ENCODE results near the gene PPCS.
"Not testable (repeated sequence)": the region's sequence is repeated elsewhere in the genome, so short reads cannot be mapped to it uniquely, and the experiment has no call there.

The PPCS gene

GRCh38 chr1:42454403-42454802, 1.9 kb upstream of the PPCS start:
- DNase-seq = peak; percentile 94

DNA sequence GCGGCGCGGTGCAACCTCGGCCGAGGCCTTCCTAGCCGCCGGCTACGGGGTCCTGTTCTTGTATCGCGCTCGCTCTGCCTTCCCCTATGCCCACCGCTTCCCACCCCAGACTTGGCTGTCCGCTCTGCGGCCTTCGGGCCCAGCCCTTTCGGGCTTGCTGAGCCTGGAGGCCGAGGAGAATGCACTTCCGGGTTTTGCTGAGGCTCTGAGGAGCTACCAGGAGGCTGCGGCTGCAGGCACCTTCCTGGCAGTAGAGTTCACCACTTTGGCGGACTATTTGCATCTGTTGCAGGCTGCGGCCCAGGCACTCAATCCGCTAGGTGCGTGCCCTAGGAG, 379 bp downstream of the PPCS start:
- peak; percentile 56 for DNase-seq

DNA sequence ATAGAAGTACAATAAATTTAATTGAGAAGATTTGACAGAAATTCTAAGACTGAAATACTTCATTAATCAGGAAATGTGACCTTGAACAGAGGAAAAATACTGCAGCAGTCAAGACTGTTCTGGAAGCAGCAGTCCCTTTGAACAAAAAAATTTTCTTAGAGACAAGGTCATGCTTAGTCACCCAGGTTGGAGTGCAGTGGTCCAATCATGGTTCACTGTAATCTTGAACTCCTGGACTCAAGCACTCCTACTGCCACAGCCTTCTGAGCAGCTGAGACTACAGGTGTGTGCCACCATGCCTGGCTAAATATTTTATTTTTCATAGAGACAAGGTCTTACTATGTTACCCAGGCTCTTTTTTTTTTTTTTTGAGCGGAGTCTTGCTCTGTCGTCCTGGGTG, 4.9 kb downstream of the PPCS start:
- no peak for DNase-seq

DNA sequence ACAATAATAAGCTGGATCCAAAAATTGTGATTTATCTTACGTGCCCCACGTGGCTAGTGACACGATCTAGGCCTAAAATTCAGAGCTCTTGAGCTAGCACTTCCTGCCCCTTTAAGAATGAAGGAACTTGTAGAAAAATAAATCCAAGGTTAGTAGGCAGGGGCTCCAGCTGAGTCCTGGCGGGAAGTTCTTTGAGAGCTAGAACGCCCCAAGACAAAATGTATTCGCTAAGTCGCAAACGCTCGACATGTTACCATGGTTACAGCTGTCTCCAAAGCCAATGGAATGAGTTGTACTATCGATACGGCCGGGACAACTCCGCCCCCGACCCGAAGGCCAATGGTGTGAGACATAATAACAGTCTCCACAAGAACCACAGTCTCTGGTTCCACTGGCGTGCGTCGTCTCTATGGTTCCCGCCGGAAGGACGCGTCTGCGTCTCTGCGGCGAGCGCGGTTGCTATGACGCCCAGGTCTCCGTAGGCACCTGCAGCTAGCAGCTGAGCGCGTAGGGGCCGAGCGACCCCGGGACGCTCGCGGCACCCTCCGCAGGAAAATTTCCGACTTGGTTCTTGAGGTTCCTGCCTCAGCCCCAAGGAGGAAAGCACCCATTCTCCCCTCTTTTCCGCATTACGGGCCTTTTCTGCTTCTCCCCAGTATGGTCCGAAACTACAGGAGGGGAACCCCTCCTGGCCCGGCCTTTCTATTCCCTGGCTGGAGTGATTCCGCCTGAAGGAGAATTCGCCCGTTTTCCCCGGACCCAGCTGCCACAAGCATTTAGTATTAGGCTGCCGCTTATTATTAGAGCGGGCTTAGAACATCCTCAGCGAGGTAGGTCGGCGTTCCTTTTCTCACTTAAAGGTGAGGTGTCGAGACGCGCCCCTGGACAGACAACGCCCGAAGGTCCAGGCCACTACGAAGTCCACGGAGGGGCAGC, 6.8 kb downstream of the PPCS start, which contains the start of gene CCDC30:
CCDC30 (plus strand) TSS at position 459 of the 936 bp plus-strand sequence. CDS start 17,266 bp downstream, outside the sequence.
- peak; percentile 98 for DNase-seq

- peak; percentile 50 for DNase-seq
Observed at GRCh38 chr1:42463921-42464320, 7.6 kb downstream of the PPCS start.

GRCh38 chr1:42466030-42466429, 9.7 kb downstream of the PPCS start:
- DNase-seq = no peak

DNA sequence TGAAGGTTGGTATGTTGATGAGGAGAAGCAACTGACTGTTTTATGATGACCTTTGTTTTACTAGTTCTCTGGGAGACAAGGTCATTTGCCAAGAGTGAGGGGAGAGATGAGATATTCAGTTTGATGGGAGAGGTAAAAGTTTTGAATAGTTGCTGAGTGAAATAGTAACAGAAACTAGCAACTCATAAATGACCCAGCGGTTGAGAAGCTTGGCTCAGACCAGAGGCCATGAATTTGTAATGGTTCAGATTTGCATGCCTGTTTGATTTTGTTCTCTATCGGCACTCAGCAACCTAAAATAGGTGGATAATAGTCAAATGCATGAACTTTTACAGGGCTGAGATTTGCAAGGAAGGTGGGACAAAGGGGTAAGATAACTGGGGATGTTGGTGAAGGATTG, 13.4 kb downstream of the PPCS start:
- no peak for DNase-seq

- no peak for DNase-seq
Observed at GRCh38 chr1:42476605-42477004, 20.3 kb downstream of the PPCS start.

GRCh38 chr1:42477354-42477753, 21.0 kb downstream of the PPCS start:
- not testable (repeated sequence) for DNase-seq

DNA sequence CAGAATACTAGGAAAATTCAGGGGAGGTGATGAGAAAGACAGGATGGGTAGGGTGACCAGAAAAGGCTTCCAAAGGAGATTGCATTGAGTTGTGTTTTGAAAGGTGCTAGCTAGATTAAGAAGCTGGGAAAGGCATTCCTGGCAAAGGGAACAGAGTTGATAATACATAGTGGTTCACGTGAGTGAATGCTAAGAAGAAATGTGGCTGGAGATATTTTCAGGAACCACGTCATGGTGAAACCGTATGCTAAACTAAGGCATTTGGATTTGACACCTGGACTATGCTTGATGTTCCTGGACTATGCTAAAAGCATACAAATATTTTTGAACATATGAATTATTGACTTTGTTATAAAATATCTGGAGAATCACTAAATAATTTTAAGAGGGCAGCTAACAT, 21.4 kb downstream of the PPCS start:
- no peak for DNase-seq

GRCh38 chr1:42479621-42480020, 23.3 kb downstream of the PPCS start:
- peak; percentile 13 for DNase-seq

- DNase-seq = no peak
Observed at GRCh38 chr1:42480921-42481320, 24.6 kb downstream of the PPCS start.

DNA sequence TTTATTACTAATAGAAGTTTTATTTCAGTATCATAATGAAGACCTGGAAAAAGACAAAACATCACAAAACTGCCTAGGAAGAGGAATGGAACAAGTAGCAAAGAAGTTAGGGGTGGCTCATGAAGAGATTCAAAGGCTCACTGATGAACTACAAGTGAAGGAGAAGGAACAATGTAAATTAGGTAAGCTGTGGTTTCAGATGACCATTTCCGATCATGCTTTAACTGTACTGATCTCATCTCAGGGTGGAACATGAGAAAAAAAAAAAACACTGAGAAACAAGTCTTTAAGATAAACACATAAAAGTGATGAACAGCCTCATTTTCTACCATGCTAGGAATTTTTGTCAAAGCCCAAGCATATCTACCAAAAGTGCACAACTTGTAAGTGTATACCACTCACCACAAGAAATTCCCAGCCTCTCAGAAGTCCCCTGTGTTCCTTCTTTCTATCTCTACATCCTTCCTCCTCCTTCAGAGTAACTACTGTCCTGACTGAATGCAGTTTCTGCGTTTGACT, 26.4 kb downstream of the PPCS start:
- no peak for DNase-seq

- DNase-seq = peak; percentile 56
Observed at GRCh38 chr1:42484382-42484781, 28.0 kb downstream of the PPCS start.

DNA sequence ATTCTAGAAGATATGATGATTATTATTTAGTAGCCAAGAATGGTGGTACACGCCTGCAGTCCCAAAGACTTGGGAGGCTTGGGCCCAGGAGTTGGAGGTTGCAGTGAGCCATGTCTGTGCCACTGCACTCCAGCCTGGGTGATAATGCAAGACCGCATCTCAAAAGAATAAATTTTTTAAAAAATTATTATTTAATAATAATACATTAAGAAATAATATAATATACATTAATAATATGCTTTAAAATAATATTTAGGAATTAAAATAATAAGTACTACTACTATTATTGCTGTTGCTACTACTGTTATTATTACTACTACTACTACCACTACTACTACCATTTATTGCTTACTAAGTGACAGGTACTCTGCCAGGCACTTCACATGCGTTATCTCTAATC, 33.9 kb downstream of the PPCS start:
- no peak for DNase-seq

- DNase-seq = not testable (repeated sequence)
Observed at GRCh38 chr1:42502031-42502430, 45.7 kb downstream of the PPCS start.

DNA sequence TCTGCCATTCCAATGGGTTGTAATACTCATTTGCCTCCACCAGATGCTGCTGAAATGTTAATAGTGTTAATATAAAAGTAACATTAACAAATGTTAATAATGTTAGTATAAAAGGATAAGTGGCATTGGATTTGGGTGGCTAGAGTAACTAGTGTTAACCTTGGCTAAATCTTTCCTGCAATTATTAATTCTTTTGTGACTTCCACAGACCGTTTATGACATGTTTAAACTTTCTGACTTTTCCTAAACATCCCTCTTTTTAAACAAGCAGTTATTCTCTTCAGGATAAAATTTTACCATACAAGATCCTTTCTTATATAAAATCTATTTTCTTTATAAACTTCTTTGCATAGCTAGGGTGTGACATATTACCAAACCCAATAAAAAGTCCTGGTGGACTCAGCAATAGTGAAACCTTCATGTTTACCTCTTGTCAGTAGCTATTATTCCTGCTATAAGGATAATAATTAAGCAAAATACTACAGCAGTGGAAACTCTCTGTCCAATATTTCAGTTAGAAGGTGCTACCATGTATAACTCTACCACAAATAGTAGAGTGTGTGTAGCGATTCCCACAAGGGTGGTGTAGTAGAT, 48.3 kb downstream of the PPCS start:
- no peak for DNase-seq

DNA sequence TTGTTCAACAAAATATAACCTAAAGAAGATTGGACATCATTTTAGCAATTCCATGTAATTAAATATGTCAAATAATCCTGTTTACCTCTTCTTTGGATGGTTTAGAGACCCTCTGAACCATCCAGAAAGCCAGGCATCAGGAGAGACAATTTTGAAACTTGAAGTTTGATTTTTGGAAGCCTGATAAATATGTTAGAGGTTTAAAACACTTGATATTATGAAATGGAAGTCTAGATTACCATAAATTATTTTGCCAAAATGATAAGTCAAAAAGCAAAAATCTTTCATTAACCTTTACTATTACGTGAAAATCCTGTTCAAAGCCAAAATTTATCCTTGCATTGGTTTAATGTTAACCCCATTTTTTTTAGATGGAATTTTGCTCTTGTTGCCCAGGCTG, 50.2 kb downstream of the PPCS start:
- DNase-seq = no peak

All from kidney glomerular epithelial cell (primary cell).